Ishikawa (cell line): ENCODE measurements around the gene PPP1R12B.

ENCODE experiments used
- CEBPB ChIP-seq: IDR thresholded peaks from 2 replicates; pipeline ENCODE4 v1.6.1; 2012
- CREB1 ChIP-seq: IDR thresholded peaks from 2 replicates; pipeline ENCODE4 v1.6.1; 2012; ENCODE audit warnings: low read depth
- EGR1 ChIP-seq: IDR thresholded peaks from 2 replicates; pipeline ENCODE4 v1.6.1; 2012
- EP300 ChIP-seq: IDR thresholded peaks from 2 replicates; pipeline ENCODE4 v1.6.1; 2012; ENCODE audit warnings: borderline replicate concordance
- FOXM1 ChIP-seq: IDR thresholded peaks from 2 replicates; pipeline ENCODE4 v1.6.1; 2012; ENCODE audit warnings: low read depth, borderline replicate concordance
- MAX ChIP-seq: IDR thresholded peaks from 2 replicates; pipeline ENCODE4 v1.6.1; 2012
- RAD21 ChIP-seq: IDR thresholded peaks from 2 replicates; pipeline ENCODE4 v1.6.1; 2012; ENCODE audit warnings: low read depth
- REST ChIP-seq: IDR thresholded peaks from 2 replicates; pipeline ENCODE4 v1.6.1; 2012; ENCODE audit warnings: low read depth, mild to moderate bottlenecking
- TAF1 ChIP-seq: IDR thresholded peaks from 2 replicates; pipeline ENCODE4 v1.6.1; 2012; ENCODE audit warnings: low read depth, mild to moderate bottlenecking
- TCF12 ChIP-seq: IDR thresholded peaks from 2 replicates; pipeline ENCODE4 v1.6.1; 2012; ENCODE audit warnings: low read depth
- TEAD4 ChIP-seq: IDR thresholded peaks from 2 replicates; pipeline ENCODE4 v1.6.1; 2012
- YY1 ChIP-seq: IDR thresholded peaks from 2 replicates; pipeline ENCODE4 v1.6.1; 2012; ENCODE audit warnings: low read depth
- ZBTB7A ChIP-seq: IDR thresholded peaks from 2 replicates; pipeline ENCODE4 v1.6.1; 2012; ENCODE audit warnings: low read depth

GRCh38 chr1:202605515-202605914 is 257.0 kb downstream of the PPP1R12B start:
- TF ChIP-seq CEBPB: no peak
- TF ChIP-seq TAF1: no peak
- TF ChIP-seq ZBTB7A: no peak
- no peak for TF ChIP-seq RAD21
- no peak for TF ChIP-seq CREB1
- TF ChIP-seq EP300: no peak
- no peak for TF ChIP-seq TEAD4
- no peak for TF ChIP-seq MAX
- no peak for TF ChIP-seq EGR1
- TF ChIP-seq FOXM1: no peak
- no peak for TF ChIP-seq YY1
- no peak for TF ChIP-seq TCF12
- TF ChIP-seq REST: no peak
